Measurements from ENCODE around the gene HOXB2. TPM values are rescaled to one million over a fixed set of nuclear protein-coding genes. Genes with fewer than 3 reads are reported as not detected.

HOXB2 gene
- total RNA-seq, 1 experiment from 2014 or later = 13.5 TPM

DNA sequence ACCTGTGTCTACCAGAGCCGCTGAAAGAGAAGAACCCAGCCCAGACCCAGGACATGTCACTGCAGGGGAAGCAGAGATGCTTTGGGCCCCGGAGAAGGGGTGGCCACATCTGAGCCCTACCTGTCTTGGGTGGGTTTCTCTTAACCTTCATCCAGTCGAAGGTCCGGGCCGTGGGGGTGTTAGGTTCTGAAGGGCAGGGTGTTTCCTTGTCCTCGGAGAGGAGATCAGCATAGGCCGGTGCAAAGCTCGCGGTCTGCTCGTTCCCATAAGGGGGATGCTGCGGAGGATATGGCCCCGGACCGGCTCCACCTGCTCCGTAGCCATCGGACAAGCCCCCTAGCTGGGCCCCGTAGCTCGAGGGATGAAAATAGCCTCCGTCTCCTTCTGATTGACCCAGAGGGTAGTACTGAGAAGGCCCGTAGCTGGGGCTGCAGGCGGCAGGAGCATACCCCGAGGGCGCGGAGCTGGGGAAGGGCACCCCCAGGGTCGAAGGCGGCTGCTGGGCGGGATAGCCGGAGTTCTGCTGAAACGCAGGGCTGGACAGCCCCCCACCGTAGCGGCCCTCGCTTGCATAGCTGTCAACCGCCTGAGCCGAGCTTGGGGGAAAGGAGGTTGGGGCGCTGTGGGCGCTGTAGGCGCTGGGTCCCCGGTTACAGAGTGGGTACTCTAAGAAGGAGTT, 14.6 kb downstream of the HOXB2 start:
- no peak for DNase-seq (ENCODE audit: low read depth)
- in situ Hi-C loops (cut with HindIII; ENCODE audit: low pct_unique_long_range_greater_than_20kb, low sequenced_read_pairs) = no loop called here

DNA sequence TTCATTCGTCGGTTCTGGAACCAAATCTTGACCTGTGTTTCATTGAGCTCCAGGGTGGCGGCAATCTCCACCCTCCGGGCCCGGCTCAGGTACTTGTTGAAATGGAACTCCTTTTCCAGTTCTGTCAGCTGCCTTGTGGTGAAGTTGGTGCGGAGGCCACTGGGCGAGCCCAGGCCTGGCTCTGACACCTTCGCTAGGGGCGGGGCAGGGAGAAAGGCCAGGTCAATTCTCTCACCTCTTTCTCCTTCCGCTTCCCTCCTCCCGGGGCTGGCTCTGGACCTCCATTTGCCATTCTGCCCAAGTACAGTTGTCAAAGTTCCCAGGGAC, 15.3 kb downstream of the HOXB2 start:
- DNase-seq (ENCODE audit: low read depth) = no peak
- in situ Hi-C loops (cut with HindIII; ENCODE audit: low pct_unique_long_range_greater_than_20kb, low sequenced_read_pairs) = no loop called here

DNA sequence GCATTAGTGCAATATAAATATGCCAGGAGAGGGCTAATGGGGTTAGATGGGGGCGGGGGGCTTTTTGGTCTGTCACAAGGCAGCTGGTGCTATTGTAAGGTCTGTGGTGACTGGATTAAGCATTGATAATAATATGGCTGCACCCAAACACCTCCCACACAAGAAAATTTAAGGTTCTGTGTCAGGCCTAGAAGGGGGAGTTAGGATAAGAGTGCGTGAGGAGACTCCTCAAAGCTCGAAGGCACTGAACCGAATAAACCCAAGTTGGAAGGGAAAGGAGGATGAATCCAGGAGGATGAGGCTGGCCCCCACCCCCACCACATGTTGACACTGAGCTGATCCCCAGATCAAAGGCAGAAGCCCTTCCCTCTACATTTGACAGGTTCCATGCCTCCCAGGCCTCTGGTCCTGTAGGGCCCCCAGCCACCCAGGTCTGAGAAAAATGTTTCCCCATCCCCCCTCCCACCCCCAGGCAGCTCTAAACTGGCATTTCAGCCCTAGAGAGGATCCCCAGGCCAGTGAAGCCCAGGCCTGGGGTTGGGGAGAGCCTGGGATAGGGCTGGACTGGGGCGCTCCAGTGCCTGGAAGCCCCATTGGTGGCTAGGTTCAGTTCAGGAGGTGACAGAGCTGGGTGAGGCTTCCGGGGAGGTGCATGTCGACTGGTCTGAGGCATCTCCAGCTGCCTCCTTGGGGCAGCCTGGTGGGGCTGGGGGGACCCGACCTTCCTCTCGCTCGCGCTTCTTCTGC, 15.8 kb downstream of the HOXB2 start:
- DNase-seq (ENCODE audit: low read depth) = no peak
- in situ Hi-C loops (cut with HindIII; ENCODE audit: low pct_unique_long_range_greater_than_20kb, low sequenced_read_pairs) = no loop called here

DNA sequence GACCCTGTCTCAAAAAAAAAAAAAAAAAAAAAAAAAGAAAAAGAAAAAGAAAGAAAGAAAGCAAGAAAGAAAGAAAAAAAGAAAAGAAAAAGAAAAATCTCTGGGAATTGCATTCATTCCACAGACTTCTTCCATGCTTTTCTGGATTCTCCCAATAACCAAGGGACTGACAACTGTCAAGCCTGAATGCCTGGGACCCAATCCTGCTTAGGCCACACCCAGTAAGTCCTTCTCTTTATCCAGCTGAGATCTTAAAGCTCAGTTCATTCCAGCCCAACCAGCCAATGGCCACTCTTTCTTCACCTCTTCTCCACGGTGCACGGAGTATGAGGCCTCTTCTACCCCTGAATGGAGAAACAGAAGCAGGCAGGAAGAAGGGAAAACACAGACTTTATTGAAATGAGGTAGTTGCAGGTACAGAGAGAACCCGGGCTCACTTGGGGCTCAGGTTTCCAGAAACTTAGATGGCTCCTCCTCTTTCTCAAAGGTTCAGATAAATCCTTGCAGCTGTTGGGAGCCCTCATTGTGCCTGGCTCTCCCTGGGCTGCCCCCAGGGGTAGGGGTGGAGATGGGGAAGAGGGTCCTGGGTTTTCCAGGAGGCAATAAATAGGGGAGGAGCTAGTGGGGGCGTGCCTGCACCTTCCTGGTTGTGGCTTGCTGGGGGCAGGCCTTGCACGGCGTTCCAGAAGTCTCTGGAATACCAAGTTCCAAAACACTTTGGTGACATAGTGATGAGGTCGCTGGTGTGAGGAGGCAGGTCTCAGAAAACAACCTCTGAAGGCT, 16.6 kb downstream of the HOXB2 start:
- in situ Hi-C loops (cut with HindIII; ENCODE audit: low pct_unique_long_range_greater_than_20kb, low sequenced_read_pairs) = no loop called here
- DNase-seq (ENCODE audit: low read depth) = no peak

DNA sequence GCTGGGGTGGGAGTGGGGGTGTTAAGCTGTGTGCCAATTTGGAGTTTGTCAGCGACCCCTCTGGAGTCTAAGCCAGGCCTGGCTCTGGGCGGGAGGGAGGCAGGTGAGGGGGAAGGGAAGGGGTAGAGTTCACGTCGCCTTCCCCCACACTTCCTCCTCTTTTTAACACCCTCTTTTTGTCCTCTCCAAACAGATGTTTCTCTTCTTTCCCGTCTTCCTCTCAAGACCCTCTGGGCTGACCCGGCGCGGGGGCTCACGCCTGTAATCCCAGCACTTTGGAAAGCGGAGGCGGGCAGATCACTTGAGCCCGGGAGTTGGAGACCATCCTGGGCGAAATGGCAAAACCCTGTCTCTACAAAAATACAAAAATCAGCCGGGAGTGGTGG, 17.4 kb downstream of the HOXB2 start:
- in situ Hi-C loops (cut with HindIII; ENCODE audit: low pct_unique_long_range_greater_than_20kb, low sequenced_read_pairs) = no loop called here
- no peak for DNase-seq (ENCODE audit: low read depth)

DNA sequence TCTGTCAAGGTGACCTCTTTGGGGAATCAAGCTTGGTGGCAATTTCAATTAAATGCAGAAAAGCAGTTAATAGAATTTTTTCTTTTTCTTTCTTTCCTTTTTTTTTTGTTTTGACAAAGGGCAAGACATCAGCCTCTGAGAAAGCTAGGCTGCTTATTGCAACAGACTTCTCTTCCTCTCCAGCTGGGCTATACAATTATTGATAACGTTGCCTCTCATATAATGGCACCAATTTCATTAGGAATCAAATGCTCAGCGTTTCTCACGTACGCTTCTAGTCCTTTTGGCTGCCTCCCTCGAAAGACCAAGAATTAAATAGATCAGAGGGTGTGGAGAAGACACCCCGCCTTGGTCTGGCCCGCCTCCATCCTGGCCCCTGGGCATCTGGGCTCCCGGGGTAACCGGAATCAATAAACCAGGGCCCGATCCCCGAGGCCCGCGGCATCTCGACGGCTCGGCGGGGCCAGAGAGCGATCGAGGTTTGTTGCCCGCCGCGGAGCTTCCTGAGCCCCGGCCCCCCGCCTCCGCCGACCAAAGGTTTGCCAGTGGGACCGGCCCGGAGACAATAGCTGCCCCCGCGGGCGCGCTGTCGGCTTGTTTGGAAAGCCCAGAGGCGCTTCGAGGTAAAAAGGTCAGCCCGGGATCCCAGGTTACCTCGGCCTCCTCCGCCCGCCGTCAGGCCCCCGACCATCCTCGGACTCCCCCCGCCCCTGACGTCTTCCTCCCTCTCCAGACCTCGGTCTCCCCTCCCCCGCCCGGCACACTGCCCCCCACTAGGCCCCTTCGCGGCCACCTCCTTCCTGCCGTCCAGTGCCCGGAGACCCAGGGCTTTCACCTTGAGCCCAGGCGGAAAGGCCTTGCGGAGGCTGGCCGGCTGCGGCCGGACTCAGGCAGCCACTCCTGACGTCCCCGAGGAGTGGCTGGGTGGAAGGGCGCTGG, 18.0 kb downstream of the HOXB2 start:
- in situ Hi-C loops (cut with HindIII; ENCODE audit: low pct_unique_long_range_greater_than_20kb, low sequenced_read_pairs) = no loop called here
- DNase-seq (ENCODE audit: low read depth) = no peak

DNA sequence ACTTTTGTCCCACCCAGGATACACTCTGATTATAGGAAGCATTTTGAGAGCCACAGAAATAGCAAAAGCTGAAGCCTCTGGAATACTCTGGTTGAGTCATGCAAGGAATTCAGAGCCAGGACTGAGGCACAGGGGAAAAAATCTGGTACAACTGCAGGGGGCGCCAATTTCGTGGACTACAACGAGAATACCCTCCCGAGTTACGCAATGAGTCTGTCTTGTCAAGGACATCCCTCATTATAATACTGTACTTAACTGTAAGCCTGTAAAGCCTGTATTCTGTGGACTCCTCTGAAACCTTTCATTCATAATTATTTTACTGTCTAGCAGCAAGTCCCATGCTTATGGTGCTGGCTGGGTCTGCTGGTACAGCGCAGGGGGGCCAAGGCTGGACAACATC, 21.9 kb downstream of the HOXB2 start:
- DNase-seq (ENCODE audit: low read depth) = no peak
- in situ Hi-C loops (cut with HindIII; ENCODE audit: low pct_unique_long_range_greater_than_20kb, low sequenced_read_pairs) = no loop called here

DNA sequence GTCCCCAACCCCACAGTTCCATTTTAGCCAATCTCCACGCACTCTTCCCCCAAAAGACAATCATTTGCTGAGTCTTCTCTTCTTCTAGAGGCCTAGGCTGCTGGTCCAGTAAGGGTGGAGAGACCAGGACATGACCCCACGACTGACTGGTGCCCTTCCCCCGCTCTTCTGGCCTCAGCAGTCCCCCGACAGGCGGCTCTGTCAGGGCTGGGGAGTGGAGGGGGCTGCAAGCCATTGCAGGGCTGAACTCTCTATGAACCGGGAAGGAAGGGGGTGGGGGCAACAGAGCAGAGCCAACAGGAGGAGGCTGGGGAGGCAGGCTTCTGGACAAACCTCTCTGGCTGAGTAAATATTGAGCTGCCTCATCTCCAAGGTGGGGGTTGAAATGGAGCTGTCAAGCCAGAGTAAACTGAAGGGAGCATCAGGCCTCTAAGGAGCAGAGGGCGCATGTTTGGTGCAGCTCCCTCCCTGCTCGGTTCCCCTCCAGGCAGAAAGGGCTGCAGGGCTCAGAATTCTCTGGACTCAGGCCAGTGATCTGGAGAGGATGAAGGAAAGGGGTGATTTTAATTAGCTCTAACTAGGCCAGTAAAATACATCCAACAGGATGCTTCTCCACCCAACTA, 22.8 kb downstream of the HOXB2 start:
- DNase-seq (ENCODE audit: low read depth) = peak; percentile 83
- in situ Hi-C loops (cut with HindIII; ENCODE audit: low pct_unique_long_range_greater_than_20kb, low sequenced_read_pairs) = no loop called here

DNA sequence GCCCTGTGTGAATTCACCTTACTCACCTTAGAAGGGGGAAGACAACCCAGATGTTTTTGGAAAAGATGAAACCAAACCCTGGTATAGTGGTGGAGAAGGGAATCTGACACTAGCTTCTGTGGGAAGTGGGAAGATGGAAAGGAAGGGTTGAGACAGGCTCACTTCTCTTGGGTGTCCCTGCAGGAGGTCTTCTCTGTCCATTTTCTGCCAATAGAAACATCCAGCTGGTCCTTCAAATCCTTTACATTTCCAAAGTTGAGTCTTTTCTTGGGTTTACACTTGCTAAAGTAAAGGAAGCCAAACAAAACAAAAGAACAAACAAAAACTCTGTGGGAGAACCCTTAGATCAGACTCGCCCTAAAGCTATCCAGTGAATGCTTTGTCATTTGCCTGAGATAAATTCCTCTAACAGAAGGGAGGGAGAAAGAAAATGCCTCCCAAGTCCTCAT, 24.3 kb downstream of the HOXB2 start:
- in situ Hi-C loops (cut with HindIII; ENCODE audit: low pct_unique_long_range_greater_than_20kb, low sequenced_read_pairs) = no loop called here
- DNase-seq (ENCODE audit: low read depth) = peak; percentile 50

DNA sequence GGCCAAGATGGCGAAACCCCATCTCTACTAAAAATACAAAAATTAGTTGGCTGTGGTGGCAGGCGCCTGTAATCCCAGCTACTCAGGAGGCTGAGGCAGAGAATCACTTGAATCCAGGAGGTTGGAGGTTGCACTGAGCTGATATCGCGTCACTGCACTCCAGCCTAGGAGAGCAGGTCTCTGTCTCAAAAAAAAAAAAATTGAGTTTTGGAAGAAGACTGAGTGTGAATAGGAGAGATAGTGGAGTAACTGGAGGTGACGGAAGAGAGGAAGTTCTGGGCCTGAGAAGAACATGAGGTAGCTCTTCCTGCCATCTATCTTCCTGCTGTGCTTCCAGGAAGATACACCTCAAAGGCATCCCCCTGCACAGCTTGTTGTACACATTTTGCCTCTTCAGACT, 25.5 kb downstream of the HOXB2 start:
- in situ Hi-C loops (cut with HindIII; ENCODE audit: low pct_unique_long_range_greater_than_20kb, low sequenced_read_pairs) = no loop called here
- no peak for DNase-seq (ENCODE audit: low read depth)

DNA sequence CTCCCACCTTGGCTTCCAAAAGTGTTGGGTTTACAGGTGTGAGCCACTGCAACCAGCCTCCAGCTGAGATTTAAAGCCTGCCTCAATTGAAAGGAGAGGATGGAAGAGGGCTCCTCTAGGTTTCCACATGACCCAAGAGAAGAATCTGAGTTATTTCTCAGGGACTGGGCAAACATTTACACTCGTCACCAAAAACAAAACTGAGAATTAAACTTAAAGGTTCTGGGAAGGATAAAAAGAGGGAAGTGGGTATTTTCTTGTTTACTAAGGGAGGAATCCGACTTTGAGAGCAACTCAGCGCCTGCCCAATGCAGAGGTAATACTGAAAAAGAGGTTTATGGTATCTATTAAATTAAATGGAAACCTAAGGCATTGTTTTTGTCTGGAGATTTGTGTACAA, 27.4 kb downstream of the HOXB2 start:
- in situ Hi-C loops (cut with HindIII; ENCODE audit: low pct_unique_long_range_greater_than_20kb, low sequenced_read_pairs) = no loop called here
- no peak for DNase-seq (ENCODE audit: low read depth)

DNA sequence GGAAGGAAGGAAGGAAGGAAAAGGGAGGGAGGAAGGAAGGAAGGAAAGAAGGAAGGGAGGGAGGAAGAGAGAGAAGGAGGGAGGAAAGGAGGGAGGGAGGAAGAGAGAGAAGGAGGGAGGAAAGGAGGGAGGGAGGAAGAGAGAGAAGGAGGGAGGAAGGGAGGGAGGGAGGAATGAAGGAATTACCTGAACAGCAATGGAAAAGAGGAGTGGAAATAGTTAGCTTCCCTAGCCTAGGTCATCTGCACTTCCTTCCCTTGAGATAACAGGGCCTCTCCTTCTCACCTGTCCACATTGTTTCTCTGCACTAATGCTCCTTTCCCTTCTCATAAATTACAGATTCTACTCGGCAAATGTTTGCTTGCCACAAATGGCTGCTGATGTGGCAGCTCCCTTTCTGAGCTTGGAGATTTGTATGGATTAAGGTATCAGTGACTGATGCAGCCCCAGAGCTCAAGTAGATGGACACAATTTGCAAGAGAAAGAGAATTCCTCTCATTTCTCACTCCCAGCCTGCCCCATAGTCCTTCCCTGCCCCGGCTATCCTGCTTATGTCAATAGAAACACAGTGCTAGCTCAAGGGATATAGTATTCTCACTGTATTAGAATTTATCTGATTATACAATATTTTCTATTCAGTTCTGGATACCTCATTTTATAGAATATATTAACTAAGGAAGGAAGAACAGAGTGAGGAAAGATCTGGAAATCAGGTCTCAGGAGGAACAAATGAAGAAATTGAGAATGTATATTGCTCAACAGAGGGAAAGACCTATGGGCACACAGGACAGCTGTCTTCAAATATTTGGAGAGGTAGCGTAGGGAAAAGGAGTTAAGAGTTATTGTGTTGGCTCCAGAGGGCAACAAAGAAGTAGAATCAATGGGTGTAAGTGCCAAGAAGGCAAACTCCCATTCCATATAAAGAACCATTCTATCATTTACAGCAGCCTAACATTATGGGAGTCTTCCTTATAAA, 28.7 kb downstream of the HOXB2 start:
- in situ Hi-C loops (cut with HindIII; ENCODE audit: low pct_unique_long_range_greater_than_20kb, low sequenced_read_pairs) = no loop called here
- DNase-seq (ENCODE audit: low read depth) = no peak

DNA sequence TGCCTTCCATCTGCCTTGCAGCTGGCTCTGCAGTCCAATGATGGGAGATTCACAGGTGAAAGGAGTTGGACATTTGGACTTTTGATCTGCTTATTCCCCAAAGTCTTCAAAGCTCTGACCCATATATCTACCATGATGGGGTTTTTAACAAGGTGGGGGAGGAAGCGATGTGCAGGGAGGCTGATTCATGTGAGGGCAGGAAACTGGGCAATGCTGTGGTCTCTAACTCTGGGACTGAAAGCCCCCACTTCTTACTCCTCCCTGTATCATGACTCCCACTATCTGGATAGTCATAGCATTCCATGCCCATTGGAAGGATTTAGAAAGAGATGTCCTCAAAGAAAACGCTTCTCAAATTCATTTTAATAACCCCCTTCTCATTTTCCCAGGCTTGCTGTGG, 30.4 kb downstream of the HOXB2 start:
- DNase-seq (ENCODE audit: low read depth) = no peak
- in situ Hi-C loops (cut with HindIII; ENCODE audit: low pct_unique_long_range_greater_than_20kb, low sequenced_read_pairs) = no loop called here

DNA sequence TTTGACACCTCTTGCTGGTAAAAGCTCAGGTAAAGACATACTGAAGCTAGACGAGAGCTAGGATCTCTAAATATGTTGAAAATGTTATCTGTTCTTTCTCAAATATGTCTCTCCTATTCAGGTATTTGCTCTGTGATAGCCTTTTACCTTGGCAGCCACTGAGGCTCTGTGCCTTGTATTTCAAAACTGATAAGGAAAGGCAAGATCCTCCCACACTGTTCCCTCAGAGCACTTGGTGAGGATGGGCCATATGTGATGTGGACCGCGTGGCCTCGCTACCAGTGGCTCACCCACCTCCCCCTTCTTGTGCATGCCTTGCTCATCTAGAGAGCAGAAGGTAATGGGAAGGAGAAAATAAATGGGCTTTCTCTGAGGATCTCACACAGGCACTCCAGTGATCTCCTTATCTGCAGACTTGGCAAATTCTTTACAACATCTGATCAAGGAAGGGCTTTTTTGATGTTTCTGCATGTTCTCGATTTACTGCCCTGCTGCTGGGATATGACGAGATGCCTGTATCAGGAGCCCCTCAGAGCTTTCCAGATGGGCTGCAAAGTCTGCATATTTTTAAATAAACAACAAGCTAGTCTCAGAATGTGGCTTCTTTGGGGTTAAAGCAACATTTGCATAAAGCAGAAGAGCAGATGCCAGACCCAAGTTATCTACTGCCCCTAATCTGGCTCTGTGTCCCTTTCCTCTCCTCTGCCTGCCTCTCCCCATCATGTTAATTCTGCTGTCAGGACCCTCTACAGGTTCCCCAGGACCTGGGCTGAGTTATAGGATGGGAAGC, 31.0 kb downstream of the HOXB2 start:
- in situ Hi-C loops (cut with HindIII; ENCODE audit: low pct_unique_long_range_greater_than_20kb, low sequenced_read_pairs) = no loop called here

DNA sequence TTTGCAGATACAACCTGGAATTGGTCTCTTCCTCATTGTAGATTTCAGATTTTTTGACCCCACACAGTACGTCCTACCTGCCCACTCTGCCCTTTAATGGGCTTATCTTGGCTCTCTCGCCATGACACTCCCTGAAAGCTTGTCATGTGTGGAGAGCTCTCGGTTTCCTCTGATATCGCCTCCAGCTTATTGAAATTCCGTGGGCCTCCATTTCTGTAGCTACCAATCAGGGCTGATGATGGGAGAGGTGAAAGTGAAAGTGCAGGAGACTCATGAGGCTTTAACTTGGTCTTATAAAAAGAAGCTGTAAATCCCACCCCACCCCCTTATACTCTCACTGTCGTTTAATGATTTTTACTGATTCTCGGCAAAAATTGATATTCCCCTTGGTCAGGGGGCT, 31.8 kb downstream of the HOXB2 start:
- in situ Hi-C loops (cut with HindIII; ENCODE audit: low pct_unique_long_range_greater_than_20kb, low sequenced_read_pairs) = no loop called here
- DNase-seq (ENCODE audit: low read depth) = no peak

More for the DNA sequence above, 31.0 kb downstream of the HOXB2 start:
- DNase-seq (ENCODE audit: low read depth) = no peak
